ENCODE data around the gene SENP3. TPM values are rescaled to one million over a fixed set of nuclear protein-coding genes. Genes with fewer than 3 reads are reported as not detected.
A peak's percentile ranks its signal among the peaks of the same experiment; 100 is the strongest.

Gene SENP3
- total and polyA plus RNA-seq, 2 of the 13 experiments (the other 11 are each of a cell fraction or from before 2014, with no cell fraction given): 55.8 to 75.4 TPM

- TF ChIP-seq ZNF251 (CRISPR knock-in tag; IDR thresholded peaks at IDR 0.05): no peak
- 0 out of 2 replicates have a peak, but pooled peaks have one; percentile 26 for TF ChIP-seq HOXD1 (CRISPR knock-in tag; IDR thresholded peaks at IDR 0.05)
- TF ChIP-seq LBX2 (CRISPR knock-in tag; IDR thresholded peaks at IDR 0.05; ENCODE audit: borderline replicate concordance): no peak
- 0 out of 2 replicates have a peak, but pooled peaks have one; percentile 50 for TF ChIP-seq ZNF333 (CRISPR knock-in tag; IDR thresholded peaks at IDR 0.05; ENCODE audit: borderline replicate concordance)
- peak; percentile 97 for TF ChIP-seq MYPOP (CRISPR knock-in tag; IDR thresholded peaks at IDR 0.05)
- TF ChIP-seq IKZF5 (CRISPR knock-in tag; IDR thresholded peaks at IDR 0.05): 0 out of 2 replicates have a peak, but pooled peaks have one; percentile 51
- 0 out of 2 replicates have a peak, but pooled peaks have one; percentile 26 for TF ChIP-seq KDM5A (IDR thresholded peaks at IDR 0.05; ENCODE audit: borderline replicate concordance, low read length)
- 0 out of 2 replicates have a peak, but pooled peaks have one; percentile 41 for TF ChIP-seq ZNF235 (CRISPR knock-in tag; IDR thresholded peaks at IDR 0.05; ENCODE audit: borderline replicate concordance)
- TF ChIP-seq NR0B2 (CRISPR knock-in tag; IDR thresholded peaks at IDR 0.05): no peak
- TF ChIP-seq ZBTB43 (CRISPR knock-in tag; conservative IDR thresholded peaks at IDR 0.05): no peak
- no peak for TF ChIP-seq ZNF841 (CRISPR knock-in tag; IDR thresholded peaks at IDR 0.05; ENCODE audit: borderline replicate concordance)
- peak; percentile 31 for TF ChIP-seq SP4 (CRISPR knock-in tag; IDR thresholded peaks at IDR 0.05)
- peak; percentile 20 for TF ChIP-seq TAF15 (IDR thresholded peaks at IDR 0.05; ENCODE audit: low read depth, low read length, poor library complexity, severe bottlenecking)
- no peak for TF ChIP-seq ZC3H4 (CRISPR knock-in tag; IDR thresholded peaks at IDR 0.05; ENCODE audit: borderline replicate concordance)
- TF ChIP-seq ESRRA (CRISPR knock-in tag; IDR thresholded peaks at IDR 0.05; ENCODE audit: low read depth): peak; percentile 53; the same call in 1 of the 2 replicates
- TF ChIP-seq RFXAP (CRISPR knock-in tag; IDR thresholded peaks at IDR 0.05; ENCODE audit: borderline replicate concordance): peak; percentile 99
- TF ChIP-seq CTCF (CRISPR knock-in tag; IDR thresholded peaks at IDR 0.05): peak; percentile 80
- no peak for TF ChIP-seq TOE1 (CRISPR knock-in tag; IDR thresholded peaks at IDR 0.05)
- TF ChIP-seq ZNF747 (CRISPR knock-in tag; IDR thresholded peaks at IDR 0.05; ENCODE audit: borderline replicate concordance): 0 out of 2 replicates have a peak, but pooled peaks have one; percentile 38
- TF ChIP-seq SP2 (CRISPR knock-in tag; IDR thresholded peaks at IDR 0.05): peak; percentile 80
- peak; percentile 70; the same call in 1 of the 2 replicates for TF ChIP-seq IRX3 (CRISPR knock-in tag; IDR thresholded peaks at IDR 0.05; ENCODE audit: borderline replicate concordance, low read depth)
These were observed 52.9 kb downstream of the SENP3 start, which contains the start of gene FXR2 (continued) for GRCh38 chr17:7614425-7615264.
